NCI-H1092 treated with DMSO at 0.1 percent for 48 hours (cell line): ENCODE results near the gene RAPGEF4.
"Not testable (repeated sequence)": the region's sequence is repeated elsewhere in the genome, so short reads cannot be mapped to it uniquely, and the experiment has no call there.

Source experiments
- DNase-seq: peaks from one replicate; lab custom pipeline; 2025; lab: John Stamatoyannopoulos, UW

The RAPGEF4 gene

GRCh38 chr2:172774302-172774701 lies 38.7 kb downstream of the RAPGEF4 start:
- DNase-seq: no peak

- DNase-seq: no peak
These were observed 39.7 kb downstream of the RAPGEF4 start for GRCh38 chr2:172775319-172775718.

GRCh38 chr2:172777431-172777830 lies 41.8 kb downstream of the RAPGEF4 start:
- no peak for DNase-seq

- DNase-seq: no peak
These were observed 47.0 kb downstream of the RAPGEF4 start for GRCh38 chr2:172782506-172783164.

- DNase-seq: no peak
These were observed 47.7 kb downstream of the RAPGEF4 start for GRCh38 chr2:172783165-172783898.

GRCh38 chr2:172788871-172789270 lies 53.2 kb downstream of the RAPGEF4 start:
- no peak for DNase-seq

- no peak for DNase-seq
These were observed 54.8 kb downstream of the RAPGEF4 start for GRCh38 chr2:172790404-172790803.

GRCh38 chr2:172791953-172792352 lies 56.3 kb downstream of the RAPGEF4 start:
- no peak for DNase-seq

GRCh38 chr2:172792711-172793110 lies 57.1 kb downstream of the RAPGEF4 start:
- no peak for DNase-seq

GRCh38 chr2:172803308-172803707 lies 67.7 kb downstream of the RAPGEF4 start:
- not testable (repeated sequence) for DNase-seq

GRCh38 chr2:172804423-172804822 lies 68.8 kb downstream of the RAPGEF4 start:
- DNase-seq: no peak

- DNase-seq: peak; percentile 58
These were observed 70.8 kb downstream of the RAPGEF4 start for GRCh38 chr2:172806493-172806892.

GRCh38 chr2:172806996-172807395 lies 71.4 kb downstream of the RAPGEF4 start:
- DNase-seq: no peak

GRCh38 chr2:172808156-172808555 lies 72.5 kb downstream of the RAPGEF4 start:
- DNase-seq: no peak

- DNase-seq: no peak
These were observed 75.4 kb downstream of the RAPGEF4 start for GRCh38 chr2:172811027-172811426.

- DNase-seq: no peak
These were observed 76.6 kb downstream of the RAPGEF4 start for GRCh38 chr2:172812158-172812744.

- DNase-seq: no peak
These were observed 77.8 kb downstream of the RAPGEF4 start for GRCh38 chr2:172813314-172813888.

- no peak for DNase-seq
These were observed 81.8 kb downstream of the RAPGEF4 start for GRCh38 chr2:172817411-172817810.

GRCh38 chr2:172819943-172820342 lies 84.3 kb downstream of the RAPGEF4 start:
- no peak for DNase-seq

- no peak for DNase-seq
These were observed 86.0 kb downstream of the RAPGEF4 start for GRCh38 chr2:172821370-172822338.

GRCh38 chr2:172822585-172822984 lies 86.9 kb downstream of the RAPGEF4 start:
- no peak for DNase-seq
